Posterior cingulate gyrus (tissue), 11 donors: Measurements from ENCODE around the gene NOXO1.

Experiments used
- DNase-seq, 10 donors: peaks; one replicate each; pipeline versions ENCODE4 v3.0.0 to v3.0.0-alpha.2; 2020 to 2021; ENCODE audit warnings: mixed read lengths in 3 of 10
- intact Hi-C: fragments of 100-400 bp; cut with DNase I; formaldehyde crosslinking; loops from one replicate; pipeline ENCODE4 v1.15.1; 2023

Gene NOXO1

GRCh38 chr16:1929105-1929504 is 52.2 kb downstream of the NOXO1 start:
- intact Hi-C loops, result loop anchor here (1.0 kb wide), 1 partner anchor 66 kb away; no protein-coding TSS in a partner anchor
- DNase-seq, result no peak
